ENCODE data around the gene ENPEP.
"Not testable (repeated sequence)": the region's sequence is repeated elsewhere in the genome, so short reads cannot be mapped to it uniquely, and the experiment has no call there.

Gene ENPEP

GRCh38 chr4:110485452-110485851, 9.5 kb downstream of the ENPEP start:
- DNase-seq: no peak

DNA sequence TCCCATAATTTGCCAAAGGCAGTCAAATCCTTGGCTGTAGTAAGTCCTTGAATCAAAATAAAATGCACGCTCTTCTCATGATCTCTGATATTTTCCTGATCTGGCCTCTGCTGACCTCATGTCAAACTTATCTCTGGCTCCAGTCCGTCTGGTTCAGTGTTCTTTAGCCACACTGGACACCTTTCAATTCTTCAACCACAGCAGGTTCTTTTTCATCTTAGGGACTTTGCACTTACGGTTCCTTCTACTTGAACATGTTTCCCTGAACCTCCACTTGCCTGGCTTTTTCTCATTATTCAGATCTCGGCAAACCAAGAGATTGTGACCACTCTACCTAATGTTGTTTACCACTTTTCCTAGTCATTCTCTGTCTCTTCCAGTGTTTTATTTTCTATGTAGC, 10.3 kb downstream of the ENPEP start:
- DNase-seq: no peak

GRCh38 chr4:110486850-110487249, 10.9 kb downstream of the ENPEP start:
- DNase-seq: not testable (repeated sequence)

DNA sequence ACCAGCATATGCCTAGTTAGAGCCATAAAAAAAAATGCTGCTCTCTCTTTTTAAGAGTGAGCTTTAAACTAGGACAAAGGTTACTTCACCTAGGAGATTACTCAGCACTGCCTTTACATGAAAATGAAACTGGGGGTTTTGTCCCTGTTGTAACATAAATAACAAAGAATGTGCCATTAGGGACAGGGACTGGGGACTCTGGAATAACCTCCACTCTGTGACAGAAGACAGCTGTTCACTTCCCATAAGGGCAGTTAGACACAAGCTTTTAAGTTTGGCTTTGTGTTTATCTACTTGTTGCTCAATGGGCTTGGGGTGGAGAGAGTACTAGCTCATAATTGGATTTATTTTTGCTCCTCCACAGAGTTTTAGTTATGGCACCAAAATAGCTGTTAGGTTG, 11.9 kb downstream of the ENPEP start:
- peak; percentile 40 for DNase-seq

DNA sequence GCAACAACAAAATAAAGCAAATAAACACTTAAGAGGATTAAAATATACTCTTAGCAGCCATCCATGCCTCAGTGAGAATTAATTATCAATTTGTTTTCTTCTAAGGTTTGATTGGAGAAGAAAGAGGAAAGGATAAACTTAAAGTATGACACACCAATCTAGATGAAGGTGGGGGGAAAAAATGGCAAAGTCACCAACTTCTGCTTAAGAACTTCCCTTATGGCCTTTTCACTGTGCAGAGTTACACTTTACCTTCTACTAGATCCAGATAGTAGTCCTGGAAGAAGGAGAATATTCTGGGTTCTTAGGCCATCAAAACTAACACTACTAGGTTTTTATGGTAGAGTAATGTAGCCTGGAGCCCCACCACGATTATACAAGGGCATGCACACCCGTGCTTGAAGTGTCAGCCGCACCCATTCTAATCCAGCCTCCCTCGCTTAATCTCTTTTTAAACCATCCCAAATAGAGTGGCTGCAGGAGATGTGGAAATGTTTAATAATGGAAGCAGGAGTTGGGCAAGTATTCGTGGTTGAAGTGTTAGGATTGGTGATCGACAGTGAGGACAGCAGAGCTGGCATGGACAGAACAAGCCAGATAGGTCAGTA, 14.1 kb downstream of the ENPEP start:
- no peak for DNase-seq

GRCh38 chr4:110492522-110492921, 16.6 kb downstream of the ENPEP start:
- no peak for DNase-seq

- no peak for DNase-seq
Observed at GRCh38 chr4:110493520-110493919, 17.6 kb downstream of the ENPEP start.

DNA sequence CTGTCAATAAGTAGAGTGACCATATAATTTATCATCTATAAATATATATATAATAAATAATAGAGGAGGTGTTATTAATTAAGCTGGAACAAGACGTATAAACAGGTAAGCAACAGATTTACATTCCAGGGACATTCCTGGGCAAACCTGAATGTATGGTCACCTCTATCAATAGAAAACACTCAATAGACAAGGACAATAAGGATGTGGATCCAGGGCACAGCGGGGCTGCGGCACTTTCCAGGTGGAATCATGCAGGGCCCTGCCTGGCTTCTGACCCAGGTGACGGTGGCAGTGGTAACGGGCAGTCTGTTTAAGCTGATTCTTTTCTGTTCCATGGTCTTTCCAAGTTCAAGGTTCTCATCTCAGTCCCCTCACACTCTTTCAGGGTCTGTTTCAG, 22.5 kb downstream of the ENPEP start:
- no peak for DNase-seq

DNA sequence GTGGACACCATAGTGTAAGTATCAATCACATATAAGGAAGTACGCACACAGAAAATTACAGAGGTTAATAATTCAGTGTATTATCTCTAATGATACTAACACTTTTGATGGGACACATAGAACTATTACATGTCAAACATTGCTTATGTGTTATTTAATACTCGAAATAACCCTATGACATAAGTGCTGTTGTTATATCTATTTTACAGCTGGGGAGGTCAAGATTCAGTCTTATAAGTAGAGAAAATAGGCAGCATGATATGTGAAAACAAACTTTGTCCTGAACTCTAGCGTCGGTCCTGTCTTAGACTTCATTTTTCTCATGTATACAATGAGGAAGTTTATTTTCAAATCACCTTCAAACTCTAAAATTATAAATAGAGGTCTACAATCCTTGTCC, 23.2 kb downstream of the ENPEP start:
- DNase-seq: no peak

DNA sequence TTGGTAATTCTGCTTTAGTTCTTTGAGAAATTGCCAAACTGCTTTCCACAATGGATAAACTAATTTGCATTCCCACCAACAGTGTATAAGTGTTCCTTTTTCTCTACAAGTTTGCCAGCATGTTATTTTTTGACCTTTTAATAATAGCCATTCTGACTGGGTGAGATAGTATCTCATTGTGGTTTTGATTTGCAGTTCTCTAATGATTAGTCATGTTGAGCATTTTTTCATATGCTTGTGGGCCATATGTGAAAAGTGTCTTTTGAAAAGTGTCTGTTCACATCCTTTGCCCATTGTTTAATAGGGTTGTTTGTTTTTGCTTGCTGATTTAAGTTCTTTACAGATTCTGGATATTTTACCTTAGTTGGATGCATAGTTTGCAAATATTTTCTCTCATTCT, 25.9 kb downstream of the ENPEP start:
- peak; percentile 56 for DNase-seq

DNA sequence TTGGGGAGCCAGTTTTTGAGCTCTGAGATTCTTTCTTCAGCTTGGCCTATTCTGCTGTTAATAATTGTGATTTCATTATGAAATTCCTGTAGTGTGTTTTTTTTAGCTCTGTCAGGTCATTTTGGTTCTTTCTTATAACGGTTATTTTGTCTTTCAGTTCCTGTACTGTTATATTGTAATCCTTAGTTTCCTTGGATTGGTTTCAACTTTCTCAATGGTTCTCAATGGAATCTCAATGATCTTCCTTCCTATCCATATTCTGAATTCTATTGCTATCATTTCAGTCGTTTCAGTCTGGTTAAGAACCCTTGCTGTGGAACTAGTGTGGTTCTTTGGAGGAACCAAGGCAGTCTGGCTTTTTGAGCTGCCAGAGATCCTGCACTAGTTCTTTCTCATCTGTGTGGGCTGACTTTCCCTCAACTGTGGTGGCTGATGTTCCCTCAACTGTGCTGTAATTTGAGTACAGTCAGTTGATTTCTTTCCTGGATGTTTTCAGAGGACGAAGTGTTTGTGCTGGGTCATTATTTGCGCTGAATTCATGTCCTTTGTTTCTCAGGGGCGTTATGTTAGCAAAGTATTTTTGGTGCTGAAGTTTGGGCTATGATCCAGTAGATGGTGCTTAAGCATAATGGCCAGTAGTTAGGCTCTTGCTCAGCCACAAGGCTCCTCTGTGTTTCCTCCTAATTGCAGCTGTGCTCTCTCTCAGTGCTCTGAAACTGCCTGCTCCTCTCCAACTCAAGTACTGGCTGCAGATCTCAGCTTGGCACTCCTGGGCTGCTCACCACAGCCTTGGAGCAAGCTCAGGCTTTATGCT, 27.5 kb downstream of the ENPEP start:
- no peak for DNase-seq

DNA sequence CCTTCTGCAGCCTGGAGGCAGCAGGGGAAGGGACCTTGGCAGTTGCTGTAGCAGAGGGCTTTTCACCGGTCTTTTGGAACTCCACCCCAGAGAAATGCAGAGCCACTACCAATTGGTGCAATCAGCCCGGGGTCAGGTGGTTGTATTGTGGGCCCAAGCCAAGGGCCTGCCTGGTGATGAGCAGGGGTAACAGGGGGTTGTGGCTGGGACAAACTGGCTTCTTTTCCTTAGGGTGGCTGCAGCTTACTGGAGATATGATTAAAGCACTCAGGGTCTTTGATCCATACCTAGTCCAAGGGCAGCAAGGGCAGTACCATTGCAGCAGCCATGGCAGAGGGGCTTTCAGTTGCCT, 28.1 kb downstream of the ENPEP start:
- no peak for DNase-seq

DNA sequence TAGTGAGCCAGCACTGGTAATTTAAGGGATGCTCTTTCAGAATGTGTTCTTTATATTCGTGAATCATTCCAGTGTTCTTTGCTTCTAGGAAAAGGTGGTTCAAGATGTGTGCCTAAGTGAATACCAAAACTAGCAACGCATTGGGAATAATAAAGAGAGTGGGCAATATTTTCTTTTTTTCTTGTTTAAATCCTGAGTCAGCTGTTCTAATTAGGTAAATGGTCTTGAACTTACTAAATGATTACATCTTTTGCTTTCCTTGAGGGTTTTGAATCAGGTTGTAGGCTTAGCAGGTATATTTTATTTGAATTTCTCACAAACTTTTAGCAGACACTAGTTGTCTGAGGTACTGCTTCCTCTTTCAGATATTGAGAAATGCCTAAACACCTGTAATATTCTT, 29.5 kb downstream of the ENPEP start:
- no peak for DNase-seq

DNA sequence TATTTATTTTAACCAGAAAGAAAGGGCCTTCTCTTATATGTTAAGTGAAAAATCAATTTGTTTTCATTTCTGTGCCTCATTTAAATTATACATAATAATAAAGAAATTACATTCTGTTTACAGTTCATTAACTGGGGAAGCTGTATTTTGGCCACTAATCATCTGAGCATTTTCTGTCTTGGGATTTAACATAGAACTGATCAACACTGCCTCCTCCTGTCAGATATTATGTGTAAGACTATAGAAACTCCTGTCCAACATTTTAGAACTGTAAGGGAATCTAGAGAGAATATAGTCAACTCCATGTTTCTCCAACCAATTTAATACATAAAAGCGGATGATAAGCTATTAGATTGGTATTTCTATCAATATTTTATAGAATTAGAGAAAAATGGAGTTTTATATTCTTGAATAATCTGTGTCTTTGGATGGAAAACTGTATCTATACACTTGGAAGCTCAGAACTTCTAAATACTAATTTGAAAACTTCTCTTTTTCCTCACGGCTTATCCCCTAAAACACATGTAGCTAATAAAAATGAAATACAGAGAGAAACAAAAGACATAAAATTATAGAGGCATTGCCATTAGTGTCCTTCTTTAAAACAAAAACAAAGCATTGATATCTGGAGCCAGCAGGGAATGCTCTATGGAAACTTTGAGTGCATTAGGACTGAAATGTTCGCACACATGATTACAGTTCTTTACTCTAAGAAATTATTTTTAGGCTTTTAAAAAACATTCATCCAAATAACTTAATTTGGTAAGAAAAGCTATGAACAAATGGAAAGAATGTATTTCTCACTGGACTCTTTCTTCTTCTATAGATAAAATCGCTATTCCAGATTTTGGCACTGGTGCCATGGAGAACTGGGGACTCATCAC, 33.1 kb downstream of the ENPEP start:
- peak; percentile 47 for DNase-seq

GRCh38 chr4:110510277-110510676, 34.3 kb downstream of the ENPEP start:
- DNase-seq: no peak

DNA sequence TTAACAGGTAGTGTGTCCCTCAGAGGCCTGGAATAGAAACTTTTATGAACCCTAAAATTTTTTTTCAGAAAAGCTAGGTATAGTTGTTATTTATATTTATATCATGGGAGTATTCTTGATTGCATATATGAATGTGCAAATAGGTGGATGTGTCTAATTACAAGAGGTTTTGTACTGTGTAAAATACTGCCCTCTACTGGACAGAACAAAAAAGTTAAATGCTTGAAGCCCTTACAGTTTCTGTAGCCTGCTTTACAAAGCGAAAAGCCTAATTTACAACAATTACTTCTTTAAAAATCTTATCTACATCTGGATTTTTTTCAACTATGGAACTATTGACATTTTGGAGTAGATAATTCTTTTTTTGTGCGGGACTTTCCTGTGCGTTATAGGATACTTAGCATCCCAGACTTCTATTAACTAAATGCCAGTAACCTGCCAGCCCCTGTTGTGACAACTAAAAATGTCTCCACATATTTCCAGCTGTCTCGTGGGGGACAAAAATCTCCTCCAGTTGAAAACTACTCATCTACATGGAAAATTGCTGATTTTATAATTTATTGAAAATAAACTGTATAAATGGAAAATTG, 35.1 kb downstream of the ENPEP start:
- peak; percentile 57 for DNase-seq

DNA sequence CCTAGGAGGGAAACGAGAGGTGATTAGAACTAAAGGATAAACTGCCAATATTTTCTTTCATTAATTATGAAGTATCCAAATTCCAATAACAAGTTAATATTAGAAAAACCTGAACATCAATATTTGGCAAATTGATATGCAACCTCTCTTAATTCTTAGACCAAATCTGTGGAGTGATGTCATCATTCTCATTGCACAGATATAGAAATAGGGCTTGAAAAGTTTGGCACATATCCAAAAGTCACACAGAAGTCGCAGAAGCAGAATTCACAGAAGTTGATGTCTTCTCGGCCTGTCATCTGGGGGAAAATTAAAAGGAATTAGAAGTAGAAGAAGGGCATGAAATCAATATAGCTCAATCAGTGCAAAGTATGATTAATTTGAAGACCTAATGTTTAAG, 36.9 kb downstream of the ENPEP start:
- DNase-seq: no peak

DNA sequence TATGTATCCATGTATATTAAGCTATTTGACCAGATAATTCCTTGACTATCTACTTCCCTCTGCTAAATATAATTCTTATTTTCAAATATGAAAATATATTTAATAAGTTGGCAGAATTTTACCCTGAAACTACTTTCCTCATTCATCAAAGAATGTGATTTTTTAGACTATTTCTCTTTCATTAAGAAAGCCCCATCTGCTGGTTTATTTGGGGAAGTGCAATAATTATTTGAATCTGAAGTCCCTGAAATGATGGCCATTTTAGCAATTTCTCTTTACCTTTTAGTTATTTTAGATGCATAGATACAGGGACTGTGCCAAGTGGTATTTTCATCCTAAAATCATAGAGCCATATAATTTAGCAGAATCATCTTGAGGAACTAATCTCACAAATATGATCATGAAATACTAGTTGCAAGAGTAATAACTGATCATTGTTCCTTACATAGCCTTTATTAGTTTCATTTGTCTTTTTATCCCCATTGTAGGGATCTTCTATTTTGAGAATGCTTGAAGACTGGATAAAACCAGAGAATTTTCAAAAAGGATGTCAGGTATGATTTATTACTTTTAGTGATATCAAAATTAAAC, 39.0 kb downstream of the ENPEP start:
- DNase-seq: peak; percentile 51

GRCh38 chr4:110515676-110516075, 39.7 kb downstream of the ENPEP start:
- no peak for DNase-seq

- DNase-seq: peak; percentile 45
Observed at GRCh38 chr4:110516106-110516922, 40.4 kb downstream of the ENPEP start.

GRCh38 chr4:110518889-110519490, 43.0 kb downstream of the ENPEP start:
- peak; percentile 42 for DNase-seq

Measured in fibroblast of skin of back (primary cell).